HepG2 (cell line): ENCODE measurements around the gene NSMF. TPM values are rescaled to one million over a fixed set of nuclear protein-coding genes. Genes with fewer than 3 reads are reported as not detected.

ENCODE experiments used
- BRCA1 ChIP-seq: sonication (generic); formaldehyde crosslinking; IDR thresholded peaks from 2 replicates; pipeline ENCODE4 v1.4.0; 2020; ENCODE audit warnings: missing genetic modification reagents
- CC2D1A ChIP-seq: sonication (generic); formaldehyde crosslinking; IDR thresholded peaks from 2 replicates; pipeline ENCODE4 v1.8.1; 2023; ENCODE audit warnings: mild to moderate bottlenecking, missing genetic modification reagents
- CHD2 ChIP-seq: IDR thresholded peaks from 2 replicates; pipeline ENCODE4 v1.6.1; 2011; ENCODE audit warnings: low read depth, low read length, improper control_type of control experiment
- NFKB2 ChIP-seq: sonication (generic); formaldehyde crosslinking; IDR thresholded peaks from 2 replicates; pipeline ENCODE4 v1.4.0; 2020; ENCODE audit warnings: missing genetic modification reagents, borderline replicate concordance
- PHB2 ChIP-seq: fragments of 450-650 bp; IDR thresholded peaks from 2 replicates; pipeline ENCODE4 v1.6.1; 2018; ENCODE audit not compliant: partially characterized antibody
- ZNF550 ChIP-seq: sonication (generic); formaldehyde crosslinking; IDR thresholded peaks from 2 replicates; pipeline ENCODE4 v1.4.0; 2020; ENCODE audit warnings: mild to moderate bottlenecking, missing genetic modification reagents, borderline replicate concordance
- ZNF713 ChIP-seq: sonication (generic); formaldehyde crosslinking; IDR thresholded peaks from 2 replicates; pipeline ENCODE4 v1.4.0; 2020; ENCODE audit warnings: mild to moderate bottlenecking, missing genetic modification reagents
- ZNF891 ChIP-seq: sonication (generic); formaldehyde crosslinking; IDR thresholded peaks from 2 replicates; pipeline ENCODE4 v1.5.0; 2020; ENCODE audit warnings: mild to moderate bottlenecking, missing genetic modification reagents
- polyA plus RNA-seq, 8 experiments: library from polyadenylated mRNA; depleted of rRNA in 3 of 8; stranded (reverse) in 7 of 8; unstranded in 1 of 8; fragments of >200 nt; fragmentation: Illumina TruSeq in 4 of 8; extraction: Trizol in 4 of 8; gene quantifications; 2 replicates each; pipeline versions ENCODE4 v1.2.1 to v1.2.3, GENCODE V29; 2011 to 2016; ENCODE audit warnings: low read depth in 4 of 8, missing spikeins in 1 of 8, mixed read lengths in 1 of 8; ENCODE audit not compliant: insufficient read depth in 1 of 8
- total RNA-seq, 5 experiments: library from RNA; depleted of rRNA; stranded (reverse); fragments of >200 nt; fragmentation: Illumina TruSeq; extraction: Trizol; gene quantifications; 2 replicates each; pipeline ENCODE4 v1.2.3, GENCODE V29; 2016; ENCODE audit warnings: low read depth in 1 of 5
- TF ChIP-seq, protein P1 (sequence below): sonication (generic); formaldehyde crosslinking; IDR thresholded peaks from 2 replicates; pipeline ENCODE4 v1.5.1; 2020; ENCODE audit warnings: mild to moderate bottlenecking, missing genetic modification reagents, moderate library complexity
- TF ChIP-seq, protein P2 (sequence below): IDR thresholded peaks from 2 replicates; pipeline ENCODE4 v1.4.0; 2020; ENCODE audit warnings: mild to moderate bottlenecking, missing genetic modification reagents
- TF ChIP-seq, protein P3 (sequence below): sonication (generic); formaldehyde crosslinking; IDR thresholded peaks from 2 replicates; pipeline ENCODE4 v1.5.1; 2020; ENCODE audit warnings: mild to moderate bottlenecking, missing genetic modification reagents, borderline replicate concordance
- TF ChIP-seq, protein P4 (sequence below): sonication (generic); formaldehyde crosslinking; IDR thresholded peaks from 2 replicates; pipeline ENCODE4 v1.4.0; 2020; ENCODE audit warnings: missing genetic modification reagents
- TF ChIP-seq, protein P5 (sequence below): fragments of 450-650 bp; IDR thresholded peaks from 2 replicates; pipeline ENCODE4 v1.6.1; 2016
- TF ChIP-seq, protein P6 (sequence below): IDR thresholded peaks from 2 replicates; pipeline ENCODE4 v1.6.1; 2012; ENCODE audit warnings: low read depth, low read length, improper control_type of control experiment

Gene NSMF
- total and polyA plus RNA-seq, 2 of the 13 experiments (the other 11 are each of a cell fraction or from before 2014, with no cell fraction given) = 44.3 to 183 TPM

DNA sequence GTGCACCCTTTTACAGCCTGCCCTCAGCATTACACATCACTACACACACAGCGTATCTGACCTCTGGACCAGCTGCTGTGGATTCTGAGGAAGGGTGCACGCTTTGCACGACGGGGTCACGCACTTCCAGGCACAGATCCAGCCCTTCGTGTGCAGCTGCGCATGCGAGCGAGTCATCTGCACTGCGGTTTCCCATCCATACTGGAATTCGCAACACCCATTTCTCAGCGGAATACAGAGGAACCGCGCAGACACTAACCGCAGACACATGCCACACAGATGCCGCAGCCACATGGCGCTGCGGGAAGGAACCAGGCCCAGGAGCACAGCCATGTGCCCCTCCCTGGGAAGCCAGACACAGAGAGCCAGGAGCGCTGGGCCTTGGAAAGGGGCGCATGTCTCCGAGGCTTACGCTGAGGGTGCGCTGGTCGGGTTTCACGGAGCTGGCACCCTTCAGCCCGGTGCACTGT, 47.6 kb upstream of the NSMF start (continued):
- TF ChIP-seq, protein P1, sequence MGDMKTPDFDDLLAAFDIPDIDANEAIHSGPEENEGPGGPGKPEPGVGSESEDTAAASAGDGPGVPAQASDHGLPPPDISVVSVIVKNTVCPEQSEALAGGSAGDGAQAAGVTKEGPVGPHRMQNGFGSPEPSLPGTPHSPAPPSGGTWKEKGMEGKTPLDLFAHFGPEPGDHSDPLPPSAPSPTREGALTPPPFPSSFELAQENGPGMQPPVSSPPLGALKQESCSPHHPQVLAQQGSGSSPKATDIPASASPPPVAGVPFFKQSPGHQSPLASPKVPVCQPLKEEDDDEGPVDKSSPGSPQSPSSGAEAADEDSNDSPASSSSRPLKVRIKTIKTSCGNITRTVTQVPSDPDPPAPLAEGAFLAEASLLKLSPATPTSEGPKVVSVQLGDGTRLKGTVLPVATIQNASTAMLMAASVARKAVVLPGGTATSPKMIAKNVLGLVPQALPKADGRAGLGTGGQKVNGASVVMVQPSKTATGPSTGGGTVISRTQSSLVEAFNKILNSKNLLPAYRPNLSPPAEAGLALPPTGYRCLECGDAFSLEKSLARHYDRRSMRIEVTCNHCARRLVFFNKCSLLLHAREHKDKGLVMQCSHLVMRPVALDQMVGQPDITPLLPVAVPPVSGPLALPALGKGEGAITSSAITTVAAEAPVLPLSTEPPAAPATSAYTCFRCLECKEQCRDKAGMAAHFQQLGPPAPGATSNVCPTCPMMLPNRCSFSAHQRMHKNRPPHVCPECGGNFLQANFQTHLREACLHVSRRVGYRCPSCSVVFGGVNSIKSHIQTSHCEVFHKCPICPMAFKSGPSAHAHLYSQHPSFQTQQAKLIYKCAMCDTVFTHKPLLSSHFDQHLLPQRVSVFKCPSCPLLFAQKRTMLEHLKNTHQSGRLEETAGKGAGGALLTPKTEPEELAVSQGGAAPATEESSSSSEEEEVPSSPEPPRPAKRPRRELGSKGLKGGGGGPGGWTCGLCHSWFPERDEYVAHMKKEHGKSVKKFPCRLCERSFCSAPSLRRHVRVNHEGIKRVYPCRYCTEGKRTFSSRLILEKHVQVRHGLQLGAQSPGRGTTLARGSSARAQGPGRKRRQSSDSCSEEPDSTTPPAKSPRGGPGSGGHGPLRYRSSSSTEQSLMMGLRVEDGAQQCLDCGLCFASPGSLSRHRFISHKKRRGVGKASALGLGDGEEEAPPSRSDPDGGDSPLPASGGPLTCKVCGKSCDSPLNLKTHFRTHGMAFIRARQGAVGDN = peak; percentile 78
- TF ChIP-seq NFKB2 (CRISPR knock-in tag) = no peak
- TF ChIP-seq, protein P2, sequence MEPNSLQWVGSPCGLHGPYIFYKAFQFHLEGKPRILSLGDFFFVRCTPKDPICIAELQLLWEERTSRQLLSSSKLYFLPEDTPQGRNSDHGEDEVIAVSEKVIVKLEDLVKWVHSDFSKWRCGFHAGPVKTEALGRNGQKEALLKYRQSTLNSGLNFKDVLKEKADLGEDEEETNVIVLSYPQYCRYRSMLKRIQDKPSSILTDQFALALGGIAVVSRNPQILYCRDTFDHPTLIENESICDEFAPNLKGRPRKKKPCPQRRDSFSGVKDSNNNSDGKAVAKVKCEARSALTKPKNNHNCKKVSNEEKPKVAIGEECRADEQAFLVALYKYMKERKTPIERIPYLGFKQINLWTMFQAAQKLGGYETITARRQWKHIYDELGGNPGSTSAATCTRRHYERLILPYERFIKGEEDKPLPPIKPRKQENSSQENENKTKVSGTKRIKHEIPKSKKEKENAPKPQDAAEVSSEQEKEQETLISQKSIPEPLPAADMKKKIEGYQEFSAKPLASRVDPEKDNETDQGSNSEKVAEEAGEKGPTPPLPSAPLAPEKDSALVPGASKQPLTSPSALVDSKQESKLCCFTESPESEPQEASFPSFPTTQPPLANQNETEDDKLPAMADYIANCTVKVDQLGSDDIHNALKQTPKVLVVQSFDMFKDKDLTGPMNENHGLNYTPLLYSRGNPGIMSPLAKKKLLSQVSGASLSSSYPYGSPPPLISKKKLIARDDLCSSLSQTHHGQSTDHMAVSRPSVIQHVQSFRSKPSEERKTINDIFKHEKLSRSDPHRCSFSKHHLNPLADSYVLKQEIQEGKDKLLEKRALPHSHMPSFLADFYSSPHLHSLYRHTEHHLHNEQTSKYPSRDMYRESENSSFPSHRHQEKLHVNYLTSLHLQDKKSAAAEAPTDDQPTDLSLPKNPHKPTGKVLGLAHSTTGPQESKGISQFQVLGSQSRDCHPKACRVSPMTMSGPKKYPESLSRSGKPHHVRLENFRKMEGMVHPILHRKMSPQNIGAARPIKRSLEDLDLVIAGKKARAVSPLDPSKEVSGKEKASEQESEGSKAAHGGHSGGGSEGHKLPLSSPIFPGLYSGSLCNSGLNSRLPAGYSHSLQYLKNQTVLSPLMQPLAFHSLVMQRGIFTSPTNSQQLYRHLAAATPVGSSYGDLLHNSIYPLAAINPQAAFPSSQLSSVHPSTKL (CRISPR knock-in tag) = peak; percentile 43; the same call in 1 of the 2 replicates
- TF ChIP-seq ZNF550 (CRISPR knock-in tag) = no peak
- TF ChIP-seq, protein P3, sequence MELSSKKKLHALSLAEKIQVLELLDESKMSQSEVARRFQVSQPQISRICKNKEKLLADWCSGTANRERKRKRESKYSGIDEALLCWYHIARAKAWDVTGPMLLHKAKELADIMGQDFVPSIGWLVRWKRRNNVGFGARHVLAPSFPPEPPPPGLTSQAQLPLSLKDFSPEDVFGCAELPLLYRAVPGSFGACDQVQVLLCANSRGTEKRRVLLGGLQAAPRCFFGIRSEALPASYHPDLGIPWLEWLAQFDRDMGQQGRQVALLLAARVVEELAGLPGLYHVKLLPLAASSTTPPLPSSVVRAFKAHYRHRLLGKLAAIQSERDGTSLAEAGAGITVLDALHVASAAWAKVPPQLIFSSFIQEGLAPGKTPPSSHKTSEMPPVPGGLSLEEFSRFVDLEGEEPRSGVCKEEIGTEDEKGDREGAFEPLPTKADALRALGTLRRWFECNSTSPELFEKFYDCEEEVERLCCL = no peak
- no peak for TF ChIP-seq BRCA1 (CRISPR knock-in tag)
- TF ChIP-seq ZNF713 (CRISPR knock-in tag) = no peak
- TF ChIP-seq CC2D1A = no peak
- TF ChIP-seq CHD2 = no peak
- TF ChIP-seq, protein P4, sequence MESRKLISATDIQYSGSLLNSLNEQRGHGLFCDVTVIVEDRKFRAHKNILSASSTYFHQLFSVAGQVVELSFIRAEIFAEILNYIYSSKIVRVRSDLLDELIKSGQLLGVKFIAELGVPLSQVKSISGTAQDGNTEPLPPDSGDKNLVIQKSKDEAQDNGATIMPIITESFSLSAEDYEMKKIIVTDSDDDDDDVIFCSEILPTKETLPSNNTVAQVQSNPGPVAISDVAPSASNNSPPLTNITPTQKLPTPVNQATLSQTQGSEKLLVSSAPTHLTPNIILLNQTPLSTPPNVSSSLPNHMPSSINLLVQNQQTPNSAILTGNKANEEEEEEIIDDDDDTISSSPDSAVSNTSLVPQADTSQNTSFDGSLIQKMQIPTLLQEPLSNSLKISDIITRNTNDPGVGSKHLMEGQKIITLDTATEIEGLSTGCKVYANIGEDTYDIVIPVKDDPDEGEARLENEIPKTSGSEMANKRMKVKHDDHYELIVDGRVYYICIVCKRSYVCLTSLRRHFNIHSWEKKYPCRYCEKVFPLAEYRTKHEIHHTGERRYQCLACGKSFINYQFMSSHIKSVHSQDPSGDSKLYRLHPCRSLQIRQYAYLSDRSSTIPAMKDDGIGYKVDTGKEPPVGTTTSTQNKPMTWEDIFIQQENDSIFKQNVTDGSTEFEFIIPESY (CRISPR knock-in tag) = peak; percentile 52; the same call in 1 of the 2 replicates
- TF ChIP-seq, protein P5, sequence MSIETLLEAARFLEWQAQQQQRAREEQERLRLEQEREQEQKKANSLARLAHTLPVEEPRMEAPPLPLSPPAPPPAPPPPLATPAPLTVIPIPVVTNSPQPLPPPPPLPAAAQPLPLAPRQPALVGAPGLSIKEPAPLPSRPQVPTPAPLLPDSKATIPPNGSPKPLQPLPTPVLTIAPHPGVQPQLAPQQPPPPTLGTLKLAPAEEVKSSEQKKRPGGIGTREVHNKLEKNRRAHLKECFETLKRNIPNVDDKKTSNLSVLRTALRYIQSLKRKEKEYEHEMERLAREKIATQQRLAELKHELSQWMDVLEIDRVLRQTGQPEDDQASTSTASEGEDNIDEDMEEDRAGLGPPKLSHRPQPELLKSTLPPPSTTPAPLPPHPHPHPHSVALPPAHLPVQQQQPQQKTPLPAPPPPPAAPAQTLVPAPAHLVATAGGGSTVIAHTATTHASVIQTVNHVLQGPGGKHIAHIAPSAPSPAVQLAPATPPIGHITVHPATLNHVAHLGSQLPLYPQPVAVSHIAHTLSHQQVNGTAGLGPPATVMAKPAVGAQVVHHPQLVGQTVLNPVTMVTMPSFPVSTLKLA = peak; percentile 64; the same call in 1 of the 2 replicates
- no peak for TF ChIP-seq PHB2
- TF ChIP-seq ZNF891 = no peak
- TF ChIP-seq, protein P6, sequence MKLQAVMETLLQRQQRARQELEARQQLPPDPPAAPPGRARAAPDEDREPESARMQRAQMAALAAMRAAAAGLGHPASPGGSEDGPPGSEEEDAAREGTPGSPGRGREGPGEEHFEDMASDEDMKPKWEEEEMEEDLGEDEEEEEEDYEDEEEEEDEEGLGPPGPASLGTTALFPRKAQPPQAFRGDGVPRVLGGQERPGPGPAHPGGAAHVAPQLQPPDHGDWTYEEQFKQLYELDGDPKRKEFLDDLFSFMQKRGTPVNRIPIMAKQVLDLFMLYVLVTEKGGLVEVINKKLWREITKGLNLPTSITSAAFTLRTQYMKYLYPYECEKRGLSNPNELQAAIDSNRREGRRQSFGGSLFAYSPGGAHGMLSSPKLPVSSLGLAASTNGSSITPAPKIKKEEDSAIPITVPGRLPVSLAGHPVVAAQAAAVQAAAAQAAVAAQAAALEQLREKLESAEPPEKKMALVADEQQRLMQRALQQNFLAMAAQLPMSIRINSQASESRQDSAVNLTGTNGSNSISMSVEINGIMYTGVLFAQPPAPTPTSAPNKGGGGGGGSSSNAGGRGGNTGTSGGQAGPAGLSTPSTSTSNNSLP = no peak
